Posterior cingulate gyrus (tissue), 11 donors: Measurements from ENCODE around the gene KDF1.
"Not testable (repeated sequence)": the region's sequence is repeated elsewhere in the genome, so short reads cannot be mapped to it uniquely, and the experiment has no call there.

Source experiments
- DNase-seq, 10 donors: peaks; one replicate each; pipeline versions ENCODE4 v3.0.0 to v3.0.0-alpha.2; 2020 to 2021; ENCODE audit warnings: mixed read lengths in 3 of 10
- intact Hi-C: fragments of 100-400 bp; cut with DNase I; formaldehyde crosslinking; loops from one replicate; pipeline ENCODE4 v1.15.1; 2023

The KDF1 gene

GRCh38 chr1:26994787-26995517 is 34.7 kb upstream of the KDF1 start:
- DNase-seq = peak in 4 of 10 donors; percentile 45 to 89 (median 84)
- intact Hi-C loops = loop anchor here (5.0 kb wide), 1 partner anchor 47 kb away; no protein-coding TSS in a partner anchor

GRCh38 chr1:26994020-26994786 is 33.9 kb upstream of the KDF1 start:
- DNase-seq = peak in 3 of 10 donors; percentile 81 to 87 (median 84)
- intact Hi-C loops = no loop called here

- DNase-seq = peak; percentile 58 to 98 (median 82)
- intact Hi-C loops = no loop called here
Measured at GRCh38 chr1:26993237-26994019, 33.2 kb upstream of the KDF1 start, which contains the start of gene TRNP1. TRNP1 (plus strand) TSS chr1:26993692; CDS start chr1:26993787, 95 bp downstream.

GRCh38 chr1:26991310-26992116 is 31.2 kb upstream of the KDF1 start:
- DNase-seq = peak in 1 of 10 donors; percentile 27
- intact Hi-C loops = no loop called here

- DNase-seq, intact Hi-C loops: not testable (repeated sequence)
Measured at GRCh38 chr1:26989403-26990109, 29.3 kb upstream of the KDF1 start.

- peak in 1 of 10 donors; percentile 36 for DNase-seq
- intact Hi-C loops = no loop called here
Measured at GRCh38 chr1:26986658-26987057, 26.4 kb upstream of the KDF1 start.

- intact Hi-C loops = no loop called here
- peak in 1 of 10 donors; percentile 49 for DNase-seq
Measured at GRCh38 chr1:26984291-26984690, 24.0 kb upstream of the KDF1 start.

- DNase-seq = no peak
- intact Hi-C loops = no loop called here
Measured at GRCh38 chr1:26983863-26984262, 23.6 kb upstream of the KDF1 start.

GRCh38 chr1:26981146-26981846 is 21.0 kb upstream of the KDF1 start:
- no peak for DNase-seq
- intact Hi-C loops = no loop called here

GRCh38 chr1:26978901-26979300 is 18.6 kb upstream of the KDF1 start:
- intact Hi-C loops = no loop called here
- DNase-seq = no peak

- no peak for DNase-seq
- intact Hi-C loops = no loop called here
Measured at GRCh38 chr1:26976621-26977510, 16.6 kb upstream of the KDF1 start.

- intact Hi-C loops = no loop called here
- no peak for DNase-seq
Measured at GRCh38 chr1:26972821-26973220, 12.6 kb upstream of the KDF1 start.

- DNase-seq = peak in 1 of 10 donors; percentile 30
- intact Hi-C loops = no loop called here
Measured at GRCh38 chr1:26972390-26972789, 12.1 kb upstream of the KDF1 start.

- no peak for DNase-seq
- intact Hi-C loops = no loop called here
Measured at GRCh38 chr1:26971590-26971989, 11.3 kb upstream of the KDF1 start.

GRCh38 chr1:26970810-26971209 is 10.5 kb upstream of the KDF1 start:
- DNase-seq = peak in 1 of 10 donors; percentile 18
- intact Hi-C loops = no loop called here

GRCh38 chr1:26965628-26966027 is 5.4 kb upstream of the KDF1 start:
- peak in 1 of 10 donors; percentile 34 for DNase-seq
- intact Hi-C loops = no loop called here

- peak in 1 of 10 donors; percentile 56 for DNase-seq
- intact Hi-C loops = no loop called here
Measured at GRCh38 chr1:26965213-26965612, 4.9 kb upstream of the KDF1 start.

- intact Hi-C loops = no loop called here
- DNase-seq = no peak
Measured at GRCh38 chr1:26961826-26962225, 1.6 kb upstream of the KDF1 start.
